GM04503 (cell line): ENCODE results near the gene ATP5F1D.

Experiments
- DNase-seq: peaks from one replicate; pipeline ENCODE4 v3.0.0-alpha.2; 2012; ENCODE audit warnings: low read depth

The ATP5F1D gene

DNA sequence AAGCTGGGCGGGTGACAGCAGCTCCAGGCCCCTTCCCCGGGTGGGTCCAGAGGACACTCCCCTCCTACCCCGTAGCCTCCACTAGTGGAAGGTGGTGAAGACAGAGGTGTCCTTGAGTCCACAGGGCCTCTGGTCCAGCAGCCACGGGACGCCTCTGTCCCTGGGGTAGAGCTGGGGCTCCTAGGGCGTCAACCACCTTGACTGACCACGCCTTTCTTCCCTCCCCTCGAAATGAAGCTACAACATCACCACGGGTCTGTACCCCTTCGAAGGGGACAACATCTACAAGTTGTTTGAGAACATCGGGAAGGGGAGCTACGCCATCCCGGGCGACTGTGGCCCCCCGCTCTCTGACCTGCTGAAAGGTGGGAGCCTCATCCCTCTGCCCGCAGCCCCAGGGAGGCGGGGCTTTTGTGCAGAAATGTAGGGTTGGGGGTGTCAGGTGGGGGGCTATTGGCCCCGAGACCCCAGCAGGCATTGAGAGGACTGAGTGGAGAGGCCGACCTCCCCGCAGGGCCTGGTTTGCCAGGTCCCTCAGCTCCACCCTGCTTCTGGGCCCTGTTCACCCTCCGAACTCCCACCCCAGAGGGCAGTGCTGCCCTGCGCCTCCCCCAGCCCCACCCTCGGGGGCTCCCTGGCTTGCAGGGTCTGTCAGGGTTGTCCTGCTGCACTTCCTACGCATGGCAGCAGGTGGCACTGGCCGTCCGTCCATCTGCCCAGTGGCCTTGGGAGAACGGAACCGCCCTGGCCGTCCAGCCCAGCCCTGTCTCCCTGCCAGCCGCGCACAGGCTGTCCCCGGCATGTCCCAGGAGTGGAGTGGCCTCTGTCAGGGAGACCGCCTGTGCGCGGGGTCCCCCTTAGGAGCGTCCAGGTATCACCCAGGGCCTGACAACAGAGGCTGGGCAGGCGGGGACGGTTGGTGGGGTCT, 20.3 kb upstream of the ATP5F1D start:
- DNase-seq = no peak

DNA sequence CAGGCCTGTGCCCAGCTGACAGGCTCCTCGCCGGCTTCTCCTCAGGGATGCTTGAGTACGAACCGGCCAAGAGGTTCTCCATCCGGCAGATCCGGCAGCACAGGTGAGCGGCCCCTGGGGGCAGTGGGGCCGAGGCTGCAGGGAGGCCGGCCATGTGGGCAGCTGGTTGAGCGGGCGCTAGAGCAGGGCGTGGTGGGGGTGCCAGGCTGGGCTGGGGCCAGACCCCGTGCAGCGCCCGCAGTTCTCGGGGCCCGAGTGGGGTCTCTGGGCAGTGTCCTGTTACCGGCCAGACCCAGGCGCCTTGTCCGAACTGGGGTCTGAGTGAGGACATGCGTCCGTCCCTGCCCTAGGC, 19.7 kb upstream of the ATP5F1D start:
- DNase-seq = no peak

DNA sequence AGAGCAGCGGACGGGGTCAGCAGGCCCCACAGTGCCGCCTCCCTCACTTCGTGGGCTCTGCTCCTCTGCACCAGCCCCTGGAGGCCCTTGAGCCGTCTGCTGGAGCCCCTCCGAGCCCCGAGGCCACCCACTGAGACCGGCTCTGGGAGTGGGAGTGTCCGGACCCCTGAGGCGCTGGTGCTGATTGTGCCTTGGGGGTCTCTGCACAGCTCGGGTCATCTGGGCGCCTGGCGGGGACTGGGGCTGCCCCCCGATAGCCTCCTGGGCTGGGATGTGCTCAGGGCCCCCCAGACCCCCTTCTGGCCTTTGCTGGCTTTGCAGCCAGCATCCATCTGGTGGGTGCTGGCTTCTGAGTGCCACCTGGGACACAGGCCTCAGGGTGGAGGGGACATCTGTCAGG, 19.2 kb upstream of the ATP5F1D start:
- no peak for DNase-seq

DNA sequence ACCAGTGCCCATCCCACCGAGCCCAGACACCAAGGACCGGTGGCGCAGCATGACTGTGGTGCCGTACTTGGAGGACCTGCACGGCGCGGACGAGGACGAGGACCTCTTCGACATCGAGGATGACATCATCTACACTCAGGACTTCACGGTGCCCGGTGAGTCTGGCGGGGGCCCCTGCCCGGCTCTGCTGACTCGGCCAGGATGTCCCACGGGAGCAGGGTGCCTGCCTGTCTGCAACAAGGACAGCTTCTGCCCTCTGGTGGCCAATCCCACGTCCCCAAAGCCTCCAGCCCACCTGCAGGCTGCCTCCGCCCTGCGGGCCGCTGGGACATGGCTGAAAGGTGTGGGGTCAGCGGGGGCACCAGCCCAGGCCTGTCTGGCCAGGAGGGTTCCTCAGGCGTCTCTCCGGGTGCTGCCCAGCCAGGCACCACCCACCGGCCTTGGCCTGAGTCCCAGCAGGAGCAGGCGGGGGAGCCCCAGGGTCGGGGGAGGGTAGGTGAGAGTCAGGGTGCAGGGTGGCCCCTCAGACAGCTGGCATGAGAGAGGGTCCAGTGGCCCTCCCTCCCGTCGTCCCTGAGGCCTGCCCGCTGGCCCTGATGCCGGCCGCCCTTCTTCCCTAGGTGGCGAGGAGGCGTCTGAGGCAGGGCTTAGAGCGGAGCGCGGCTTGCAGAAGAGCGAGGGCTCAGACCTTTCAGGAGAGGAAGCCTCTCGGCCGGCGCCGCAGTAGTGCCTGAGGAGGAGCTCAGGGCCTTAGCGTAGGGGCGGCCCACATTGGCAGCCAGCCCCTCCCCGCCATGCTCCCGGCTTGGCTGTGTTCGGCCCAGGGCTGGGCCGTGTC, 18.3 kb upstream of the ATP5F1D start:
- DNase-seq = no peak

DNA sequence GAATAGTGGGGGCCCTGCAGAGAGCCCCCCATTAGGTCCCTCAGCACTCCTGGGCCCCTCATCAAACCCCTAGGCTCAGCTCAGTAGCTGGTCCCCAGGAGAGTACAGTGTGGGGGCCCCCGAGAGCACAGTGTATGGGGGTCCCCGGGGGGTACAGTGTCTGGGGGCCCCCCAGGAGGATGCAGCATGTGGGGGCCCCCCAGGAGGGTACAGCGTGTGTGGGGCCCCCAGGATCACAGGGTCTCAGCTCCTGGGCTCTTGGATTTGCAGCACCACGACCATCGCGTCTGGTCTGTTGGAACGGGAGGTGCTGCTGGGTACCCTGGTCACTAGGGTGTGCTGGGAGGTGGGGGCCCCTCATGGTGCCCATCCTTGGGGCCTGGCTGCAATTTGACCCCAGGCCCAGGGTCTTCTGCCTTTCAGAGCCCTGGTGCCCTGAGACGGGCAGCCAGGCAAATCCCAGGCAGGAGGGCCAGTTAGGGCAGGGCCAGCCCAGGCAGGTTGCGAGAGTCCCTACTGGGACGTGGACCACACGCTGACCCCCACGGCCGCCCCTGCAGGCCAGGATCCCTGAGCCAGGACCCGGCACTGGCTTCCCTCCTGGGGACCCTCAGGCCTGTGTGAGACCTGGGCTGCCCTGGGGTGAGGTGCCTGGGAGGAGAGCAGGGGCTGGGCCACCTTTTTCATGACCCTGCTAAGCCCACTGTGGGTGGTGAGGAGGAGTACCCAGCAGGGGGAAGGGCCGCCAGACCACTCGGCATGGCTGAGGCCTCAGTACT, 17.3 kb upstream of the ATP5F1D start:
- no peak for DNase-seq

DNA sequence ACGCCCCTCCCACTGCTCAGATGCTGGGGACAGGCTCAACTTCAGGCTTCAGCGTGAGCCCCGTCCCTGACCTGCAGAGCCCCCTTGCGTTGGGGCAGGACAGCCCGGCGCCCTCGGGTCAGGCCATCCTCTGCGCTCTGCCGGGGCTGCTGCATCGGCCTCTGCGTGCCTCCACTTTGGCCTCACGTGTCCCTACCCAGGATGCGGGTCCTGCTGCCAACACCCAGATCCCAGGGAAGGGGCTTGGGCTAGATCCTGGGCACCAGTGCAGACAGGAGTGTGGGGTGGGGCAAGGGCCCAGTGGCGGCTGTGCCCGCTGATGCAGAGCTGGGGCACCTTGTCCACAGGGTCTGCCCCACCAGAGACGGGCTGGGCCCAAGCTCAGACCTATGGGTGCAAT, 16.7 kb upstream of the ATP5F1D start:
- DNase-seq = no peak

DNA sequence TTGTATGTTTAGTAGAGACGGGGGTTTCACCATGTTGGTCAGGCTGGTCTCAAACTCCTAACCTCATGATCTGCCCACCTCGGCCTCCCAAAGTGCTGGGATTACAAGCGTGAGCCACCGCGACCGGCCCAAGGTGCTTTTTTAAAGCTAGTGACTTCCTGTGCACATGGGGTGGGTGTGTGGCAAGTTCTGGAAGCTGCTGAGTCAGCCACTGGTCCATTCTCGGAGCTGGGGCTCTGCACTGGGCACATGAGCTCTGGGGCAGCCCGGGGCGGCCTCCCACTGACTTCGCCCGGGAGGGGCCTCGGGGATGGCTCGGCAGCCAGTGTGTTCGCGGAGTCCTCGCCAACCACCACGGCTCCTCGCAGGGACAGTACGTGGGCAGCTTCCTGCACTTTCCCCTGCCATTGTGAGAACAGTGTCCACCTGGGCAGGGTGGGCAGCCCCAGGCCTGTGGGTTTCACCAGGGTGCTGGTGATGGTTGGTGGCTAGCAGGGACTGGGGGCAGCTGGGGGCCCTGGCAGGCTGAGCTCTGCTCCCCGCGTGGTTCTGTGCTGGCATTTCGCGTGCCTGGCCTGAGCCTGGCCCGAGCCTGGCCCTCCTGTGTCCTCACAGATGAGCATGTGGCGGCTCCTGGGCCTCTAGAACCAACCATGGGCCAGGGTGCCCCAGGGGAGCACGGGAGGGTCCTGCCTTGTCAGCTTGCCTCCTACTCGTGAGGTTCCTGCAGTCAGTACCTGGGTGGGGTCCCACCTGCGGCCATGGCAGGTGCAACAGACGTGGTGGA, 15.9 kb upstream of the ATP5F1D start:
- no peak for DNase-seq

DNA sequence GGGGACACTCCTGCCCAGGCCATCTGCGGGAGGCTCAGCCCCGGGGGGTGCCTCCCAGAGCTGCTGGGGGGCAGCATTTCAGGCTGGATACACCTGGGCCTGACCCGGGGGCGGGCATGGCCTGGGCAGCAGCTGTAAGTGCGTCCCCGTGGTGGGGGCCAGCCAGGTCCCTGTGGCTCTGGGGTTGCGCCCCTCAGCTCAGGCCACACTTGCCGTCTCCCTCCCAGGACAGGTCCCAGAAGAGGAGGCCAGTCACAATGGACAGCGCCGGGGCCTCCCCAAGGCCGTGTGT, 15.4 kb upstream of the ATP5F1D start:
- no peak for DNase-seq

DNA sequence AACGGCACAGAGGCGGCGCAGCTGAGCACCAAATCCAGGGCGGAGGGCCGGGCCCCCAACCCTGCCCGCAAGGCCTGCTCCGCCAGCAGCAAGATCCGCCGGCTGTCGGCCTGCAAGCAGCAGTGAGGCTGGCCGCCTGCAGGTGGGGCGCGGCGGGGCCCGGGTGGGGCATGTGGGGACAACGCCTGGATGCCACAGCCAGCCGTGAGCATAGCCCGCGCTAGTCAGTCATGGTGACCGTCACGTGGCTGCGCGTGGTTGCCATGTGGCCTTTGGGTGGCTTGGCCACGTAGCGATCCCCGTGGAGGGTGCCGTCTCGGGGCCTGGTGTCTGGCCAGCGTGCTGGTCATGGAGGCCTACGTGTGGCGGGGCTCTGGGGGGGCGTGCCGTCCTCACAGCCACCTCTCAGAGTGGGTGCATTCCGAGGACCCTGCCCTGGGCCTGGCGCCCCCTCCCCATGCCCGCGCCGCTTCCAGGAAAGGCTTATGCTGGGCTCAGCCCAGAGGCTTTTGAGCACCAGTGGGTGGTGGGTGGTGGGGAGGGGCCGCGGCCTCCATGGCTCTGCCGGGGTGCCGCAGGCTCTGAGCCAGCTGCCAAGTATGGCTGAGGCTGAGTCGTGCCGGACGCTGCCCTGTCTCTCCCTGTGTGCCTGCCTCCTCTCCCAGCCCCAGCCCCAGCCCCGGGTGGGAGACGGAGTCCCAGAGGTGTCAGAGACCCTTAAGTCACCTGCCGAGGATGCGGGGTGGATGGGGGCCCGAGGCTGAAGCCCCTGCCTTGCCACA, 14.8 kb upstream of the ATP5F1D start:
- DNase-seq = no peak

DNA sequence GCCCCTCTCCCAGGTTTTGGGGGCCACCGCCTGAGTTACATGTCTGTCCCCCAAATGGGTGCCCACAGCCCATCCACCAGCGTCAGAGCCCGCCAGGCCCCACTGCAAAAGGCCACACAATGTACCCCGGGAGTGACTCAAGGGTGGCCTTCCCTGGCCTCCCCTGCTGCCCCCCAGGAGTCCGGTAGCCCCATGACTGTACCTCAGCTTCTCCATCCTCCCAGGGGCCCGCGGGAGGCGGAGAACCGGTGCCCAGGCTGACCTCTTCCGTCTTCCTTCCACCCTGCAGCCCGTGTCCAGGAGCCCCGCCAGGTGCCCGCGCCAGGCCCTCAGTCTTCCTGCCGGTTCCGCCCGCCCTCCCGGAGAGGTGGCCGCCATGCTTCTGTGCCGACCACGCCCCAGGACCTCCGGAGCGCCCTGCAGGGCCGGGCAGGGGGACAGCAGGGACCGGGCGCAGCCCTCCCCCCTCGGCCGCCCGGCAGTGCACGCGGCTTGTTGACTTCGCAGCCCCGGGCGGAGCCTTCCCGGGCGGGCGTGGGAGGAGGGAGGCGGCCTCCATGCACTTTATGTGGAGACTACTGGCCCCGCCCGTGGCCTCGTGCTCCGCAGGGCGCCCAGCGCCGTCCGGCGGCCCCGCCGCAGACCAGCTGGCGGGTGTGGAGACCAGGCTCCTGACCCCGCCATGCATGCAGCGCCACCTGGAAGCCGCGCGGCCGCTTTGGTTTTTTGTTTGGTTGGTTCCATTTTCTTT, 14.1 kb upstream of the ATP5F1D start:
- DNase-seq = no peak

DNA sequence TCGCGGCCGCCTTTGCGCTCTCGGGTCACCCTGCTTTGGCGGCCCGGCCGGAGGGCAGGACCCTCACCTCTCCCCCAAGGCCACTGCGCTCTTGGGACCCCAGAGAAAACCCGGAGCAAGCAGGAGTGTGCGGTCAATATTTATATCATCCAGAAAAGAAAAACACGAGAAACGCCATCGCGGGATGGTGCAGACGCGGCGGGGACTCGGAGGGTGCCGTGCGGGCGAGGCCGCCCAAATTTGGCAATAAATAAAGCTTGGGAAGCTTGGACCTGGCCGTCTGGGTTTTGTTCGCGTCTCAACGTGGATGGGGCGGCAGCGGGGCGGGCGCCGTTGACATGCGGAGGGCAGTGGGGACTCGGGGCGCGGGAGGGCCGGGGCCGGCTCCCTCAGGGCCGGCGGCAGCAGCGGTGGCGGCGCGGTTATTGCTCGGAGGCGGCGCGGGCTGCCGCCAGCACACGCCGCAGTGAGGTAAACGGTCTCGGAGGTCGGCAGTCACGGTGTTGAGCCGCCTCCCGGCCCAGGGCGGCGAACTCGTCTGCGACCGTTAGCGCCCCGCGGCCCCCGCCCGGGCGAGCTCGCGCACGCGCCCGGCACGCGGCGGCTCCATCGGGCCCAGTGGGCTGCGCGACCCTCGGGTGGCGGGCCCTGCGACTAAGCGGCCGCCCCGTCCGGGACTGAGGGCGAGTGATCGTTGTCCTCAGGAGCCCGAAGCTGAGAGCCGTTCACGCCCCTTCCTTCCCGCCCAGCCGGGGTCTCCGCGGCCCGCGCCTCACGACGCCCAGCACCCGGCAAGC, 13.2 kb upstream of the ATP5F1D start:
- no peak for DNase-seq

DNA sequence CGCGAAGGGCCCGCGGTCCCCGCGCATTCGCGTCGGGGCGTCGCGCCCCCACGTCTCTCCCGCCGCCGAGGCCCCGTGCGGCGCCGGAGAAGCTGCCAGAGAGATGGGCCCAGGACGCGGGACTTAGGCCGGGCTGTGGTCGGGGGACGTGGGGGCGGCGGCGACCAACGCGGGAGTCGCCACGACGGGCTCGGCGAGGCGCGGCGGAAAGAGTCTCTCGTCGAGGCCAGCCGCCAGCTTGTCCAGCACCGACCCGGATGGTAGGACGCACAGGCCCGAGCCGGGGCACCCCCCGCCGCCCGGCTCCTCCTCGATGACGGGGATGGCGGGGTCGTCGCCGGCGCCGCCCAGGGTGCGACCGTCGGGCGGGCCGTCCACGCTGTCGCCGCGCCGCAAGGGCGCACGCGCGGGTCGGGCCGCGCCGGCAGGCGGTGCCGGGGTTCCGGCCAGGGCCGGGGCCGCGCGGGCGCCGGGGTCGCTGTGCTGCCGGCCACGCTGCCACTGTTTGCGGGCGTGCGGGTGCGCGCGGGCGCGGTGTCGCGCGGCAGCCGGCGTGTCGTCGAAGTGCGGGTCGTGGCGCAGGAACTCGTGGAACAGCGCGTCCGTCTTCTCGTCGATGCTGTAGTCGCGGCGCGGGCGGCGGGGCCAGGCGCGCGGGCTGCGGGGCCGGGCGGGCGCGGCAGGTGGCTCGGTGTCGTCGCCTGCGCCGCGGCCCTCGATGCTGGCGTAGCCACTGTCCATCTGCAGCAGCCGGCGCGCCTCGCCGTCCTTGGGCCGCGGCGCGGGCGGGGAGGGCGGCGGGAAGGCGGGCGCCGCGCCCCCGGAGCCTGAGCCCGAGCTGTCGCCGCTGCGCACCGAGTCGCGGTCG, 12.3 kb upstream of the ATP5F1D start:
- DNase-seq = no peak

DNA sequence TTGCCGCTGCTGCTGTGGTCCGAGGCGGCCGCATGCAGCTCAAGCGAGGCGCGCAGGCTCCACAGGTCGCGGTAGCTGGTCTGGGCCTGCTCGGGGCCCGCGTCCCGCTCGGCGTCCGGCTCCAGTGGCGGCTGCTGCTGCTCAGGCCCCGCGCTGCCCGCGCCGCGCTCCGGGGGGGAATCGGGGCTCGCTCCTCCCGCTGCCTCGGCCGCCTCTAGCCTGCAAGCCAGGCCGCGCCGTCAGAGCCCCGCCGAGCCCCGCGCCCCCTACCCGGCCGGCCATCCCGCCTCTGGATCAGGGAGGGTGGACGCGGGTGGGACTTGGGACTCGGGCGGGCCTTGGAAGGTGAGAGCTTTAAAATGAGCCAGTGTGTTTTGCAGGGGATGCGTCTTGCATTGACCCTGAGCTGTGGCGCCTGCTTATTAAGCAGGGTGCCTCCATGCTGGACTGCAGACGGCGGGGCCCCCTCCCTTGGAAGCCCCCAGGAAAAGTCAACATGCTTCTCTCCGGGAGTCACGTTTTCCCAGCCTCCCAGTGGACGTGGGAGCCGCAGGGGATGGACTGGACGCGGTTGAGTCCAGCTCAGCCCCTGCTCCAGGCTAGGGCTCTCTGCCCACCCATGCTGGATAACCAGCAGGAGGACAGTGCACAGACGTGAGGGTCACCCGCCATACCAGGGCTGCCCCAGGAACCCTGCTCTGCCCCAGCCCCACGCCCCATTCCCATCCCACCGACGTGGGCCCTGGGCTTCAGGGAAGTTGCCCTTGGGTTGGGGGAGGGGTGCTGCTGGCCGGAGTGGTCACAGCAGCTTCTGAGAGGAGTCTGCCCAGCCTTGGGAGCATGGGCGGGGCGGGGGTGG, 11.4 kb upstream of the ATP5F1D start:
- DNase-seq = no peak

DNA sequence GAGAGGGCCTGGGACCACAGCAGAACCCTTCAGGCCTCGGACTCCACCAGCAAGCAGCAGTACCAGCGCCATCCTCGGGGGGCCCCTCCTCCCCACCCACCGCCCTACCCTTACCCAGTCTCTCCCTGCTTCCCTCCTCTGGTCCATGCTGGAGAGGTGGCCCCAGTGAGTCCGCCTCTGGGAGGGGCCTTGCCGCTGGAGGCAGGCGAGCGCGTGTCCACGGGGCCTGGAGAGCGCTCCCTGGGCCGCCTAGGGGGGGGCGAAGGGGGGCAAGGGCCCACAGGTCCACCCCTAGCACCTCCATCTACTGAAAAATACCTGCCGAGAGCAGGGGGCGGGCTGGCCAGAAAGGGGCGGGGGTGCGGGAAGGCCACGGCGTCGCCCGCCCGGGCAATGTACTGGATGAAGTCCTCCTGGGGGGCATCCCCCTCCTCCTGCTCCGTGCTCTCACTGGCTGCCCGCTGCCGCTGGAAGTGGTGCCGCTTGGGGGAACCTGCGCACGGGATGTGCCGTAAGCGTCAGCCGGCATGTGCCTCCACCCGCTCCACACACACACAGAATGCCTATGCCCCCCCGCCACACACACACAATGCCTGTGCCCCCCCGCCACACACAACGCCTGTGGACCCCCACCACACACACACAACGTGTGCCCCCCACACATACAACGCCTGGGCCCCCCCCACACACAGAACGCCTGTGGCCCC, 10.6 kb upstream of the ATP5F1D start:
- no peak for DNase-seq

DNA sequence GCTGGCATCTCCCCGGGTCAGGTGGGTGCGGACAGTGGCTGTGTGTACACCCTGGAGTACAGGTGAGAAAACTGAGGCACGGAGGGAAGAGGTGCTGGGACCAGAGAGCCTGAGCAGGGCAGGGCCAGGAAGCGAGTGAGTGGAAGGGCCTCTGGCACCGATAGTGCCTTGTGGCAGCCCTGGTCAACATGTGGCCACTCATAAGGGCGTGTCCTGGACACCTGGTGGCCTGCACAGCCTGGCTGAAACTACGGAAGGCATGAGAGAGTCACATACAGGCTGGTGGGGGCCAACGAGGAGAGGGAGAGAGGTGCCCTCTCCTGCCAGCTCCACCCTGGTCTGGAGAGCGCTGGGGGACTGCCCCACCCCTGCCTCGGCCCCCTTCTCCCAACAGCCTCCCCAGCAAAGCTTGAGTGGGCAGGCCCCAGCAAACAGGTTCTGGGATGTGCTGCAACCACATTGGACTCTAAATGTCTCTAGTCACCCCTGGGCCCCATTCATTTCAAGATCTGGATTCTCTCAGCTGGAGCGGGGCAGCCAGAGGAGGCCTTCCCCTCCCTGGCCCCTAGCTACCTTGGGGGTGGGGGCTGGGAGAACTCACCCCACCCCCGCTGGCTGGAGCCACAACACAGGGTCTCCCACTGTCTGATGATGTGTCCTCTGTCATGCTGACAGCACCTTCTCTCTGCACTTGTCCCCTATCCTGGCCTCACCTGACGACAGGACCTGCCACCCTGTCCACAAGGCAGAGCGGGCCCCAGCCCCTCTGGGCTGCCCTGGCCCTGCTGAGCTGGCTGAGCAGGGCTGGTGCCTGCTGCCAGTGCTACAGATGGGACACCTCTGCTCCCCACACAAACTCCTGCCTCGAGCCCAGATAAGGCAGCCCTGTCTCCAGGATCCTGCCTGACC, 9.6 kb upstream of the ATP5F1D start:
- DNase-seq = no peak

DNA sequence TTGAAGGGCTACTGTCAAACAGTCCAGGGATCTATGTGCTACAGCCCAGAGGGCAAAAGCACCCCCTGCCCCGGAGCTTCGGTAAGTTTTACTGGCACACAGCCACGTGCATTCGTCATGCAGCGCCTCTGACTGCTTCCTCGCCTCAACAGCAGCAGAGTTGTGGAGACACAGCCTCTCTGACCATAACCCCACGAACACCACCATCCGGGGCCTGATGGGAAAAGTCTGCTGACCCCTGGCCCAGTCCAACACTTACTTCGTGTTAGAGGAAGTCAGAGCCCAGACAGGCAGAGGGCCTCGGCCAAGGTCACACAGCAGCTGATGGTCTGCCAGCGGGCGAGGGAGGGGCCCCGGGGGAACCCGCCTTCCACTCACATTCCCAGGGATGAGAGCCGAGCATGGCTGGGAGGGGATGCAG, 8.9 kb upstream of the ATP5F1D start:
- no peak for DNase-seq
